ENCODE measurements around the gene KCNH3.

Gene KCNH3

GRCh38 chr12:49582201-49582600 lies 43.4 kb downstream of the KCNH3 start:
- Histone ChIP-seq H4K20me1 (ENCODE audit: insufficient read depth, low read length, poor library complexity, severe bottlenecking) (no peaks in the 10 kb centered on the region), H3K79me2 (ENCODE audit: insufficient read depth, low read length) (no peaks in the 10 kb centered on the region), H3K4me3 (ENCODE audit: low read length, poor library complexity, severe bottlenecking) (no peak overlapping the region), H3K36me3 (ENCODE audit: insufficient read depth, low read length) (peaks cover 3% of the 10 kb centered on the region; the same call in 1 of the 2 replicates), H2AFZ (ENCODE audit: low read length) (no peak overlapping the region), H3K4me1 (ENCODE audit: insufficient read depth, low read length, poor library complexity, severe bottlenecking) (no peaks in the 10 kb centered on the region), H3F3A (ENCODE audit: low read depth) (no peaks in the 10 kb centered on the region), H3K27me3 (ENCODE audit: insufficient read depth, low read length, poor library complexity, severe bottlenecking) (no peaks in the 10 kb centered on the region), H3K9me2 (replicated peaks; ENCODE audit: low read depth, low read length) (no peaks in the 10 kb centered on the region), H3K9ac (ENCODE audit: low read depth, low read length, poor library complexity, severe bottlenecking) (no peak overlapping the region), H3K4me2 (ENCODE audit: low read depth, low read length, poor library complexity, severe bottlenecking) (no peak overlapping the region), H3K9me3 (ENCODE audit: insufficient read depth, low read depth, low read length) (no peaks in the 10 kb centered on the region)
- TF ChIP-seq, protein P1, sequence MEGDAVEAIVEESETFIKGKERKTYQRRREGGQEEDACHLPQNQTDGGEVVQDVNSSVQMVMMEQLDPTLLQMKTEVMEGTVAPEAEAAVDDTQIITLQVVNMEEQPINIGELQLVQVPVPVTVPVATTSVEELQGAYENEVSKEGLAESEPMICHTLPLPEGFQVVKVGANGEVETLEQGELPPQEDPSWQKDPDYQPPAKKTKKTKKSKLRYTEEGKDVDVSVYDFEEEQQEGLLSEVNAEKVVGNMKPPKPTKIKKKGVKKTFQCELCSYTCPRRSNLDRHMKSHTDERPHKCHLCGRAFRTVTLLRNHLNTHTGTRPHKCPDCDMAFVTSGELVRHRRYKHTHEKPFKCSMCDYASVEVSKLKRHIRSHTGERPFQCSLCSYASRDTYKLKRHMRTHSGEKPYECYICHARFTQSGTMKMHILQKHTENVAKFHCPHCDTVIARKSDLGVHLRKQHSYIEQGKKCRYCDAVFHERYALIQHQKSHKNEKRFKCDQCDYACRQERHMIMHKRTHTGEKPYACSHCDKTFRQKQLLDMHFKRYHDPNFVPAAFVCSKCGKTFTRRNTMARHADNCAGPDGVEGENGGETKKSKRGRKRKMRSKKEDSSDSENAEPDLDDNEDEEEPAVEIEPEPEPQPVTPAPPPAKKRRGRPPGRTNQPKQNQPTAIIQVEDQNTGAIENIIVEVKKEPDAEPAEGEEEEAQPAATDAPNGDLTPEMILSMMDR (conservative IDR thresholded peaks at IDR 0.05; ENCODE audit: low read length), result no peak
- no peak for TF ChIP-seq EZH2phosphoT487 (IDR thresholded peaks at IDR 0.05; ENCODE audit: borderline replicate concordance)

DNA sequence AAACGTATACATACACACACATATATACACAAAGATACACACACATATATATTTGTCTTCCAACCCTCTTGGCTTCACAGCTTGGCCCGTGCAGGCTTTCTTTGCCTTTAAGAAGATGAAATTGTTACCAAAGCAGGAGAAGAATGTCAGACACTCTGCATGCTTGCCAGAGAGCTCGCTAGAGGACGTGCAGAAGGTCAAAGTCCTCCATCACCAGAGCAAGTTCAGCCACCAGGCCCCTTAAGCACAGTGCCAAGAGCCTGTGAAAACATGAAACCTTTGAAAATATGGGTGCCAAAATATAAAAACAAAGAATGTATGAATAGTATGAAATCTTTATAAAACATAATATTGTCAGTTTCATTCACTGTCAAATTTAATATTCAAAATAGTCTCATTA lies 44.0 kb downstream of the KCNH3 start:
- Histone ChIP-seq H4K20me1 (ENCODE audit: insufficient read depth, low read length, poor library complexity, severe bottlenecking) (no peaks in the 10 kb centered on the region), H3K79me2 (ENCODE audit: insufficient read depth, low read length) (no peaks in the 10 kb centered on the region), H3K4me3 (ENCODE audit: low read length, poor library complexity, severe bottlenecking) (no peak overlapping the region), H3K9me3 (ENCODE audit: insufficient read depth, low read depth, low read length) (no peaks in the 10 kb centered on the region), H3K36me3 (ENCODE audit: insufficient read depth, low read length) (peaks cover 3% of the 10 kb centered on the region; the same call in 1 of the 2 replicates), H3K4me1 (ENCODE audit: insufficient read depth, low read length, poor library complexity, severe bottlenecking) (no peaks in the 10 kb centered on the region), H3F3A (ENCODE audit: low read depth) (no peaks in the 10 kb centered on the region), H3K9ac (ENCODE audit: low read depth, low read length, poor library complexity, severe bottlenecking) (no peak overlapping the region), H3K27me3 (ENCODE audit: insufficient read depth, low read length, poor library complexity, severe bottlenecking) (no peaks in the 10 kb centered on the region), H3K4me2 (ENCODE audit: low read depth, low read length, poor library complexity, severe bottlenecking) (no peak overlapping the region), H2AFZ (ENCODE audit: low read length) (no peak overlapping the region), H3K9me2 (replicated peaks; ENCODE audit: low read depth, low read length) (no peaks in the 10 kb centered on the region)
- no peak for TF ChIP-seq EZH2phosphoT487 (IDR thresholded peaks at IDR 0.05; ENCODE audit: borderline replicate concordance)
- TF ChIP-seq, protein P1 (conservative IDR thresholded peaks at IDR 0.05; ENCODE audit: low read length), result no peak

DNA sequence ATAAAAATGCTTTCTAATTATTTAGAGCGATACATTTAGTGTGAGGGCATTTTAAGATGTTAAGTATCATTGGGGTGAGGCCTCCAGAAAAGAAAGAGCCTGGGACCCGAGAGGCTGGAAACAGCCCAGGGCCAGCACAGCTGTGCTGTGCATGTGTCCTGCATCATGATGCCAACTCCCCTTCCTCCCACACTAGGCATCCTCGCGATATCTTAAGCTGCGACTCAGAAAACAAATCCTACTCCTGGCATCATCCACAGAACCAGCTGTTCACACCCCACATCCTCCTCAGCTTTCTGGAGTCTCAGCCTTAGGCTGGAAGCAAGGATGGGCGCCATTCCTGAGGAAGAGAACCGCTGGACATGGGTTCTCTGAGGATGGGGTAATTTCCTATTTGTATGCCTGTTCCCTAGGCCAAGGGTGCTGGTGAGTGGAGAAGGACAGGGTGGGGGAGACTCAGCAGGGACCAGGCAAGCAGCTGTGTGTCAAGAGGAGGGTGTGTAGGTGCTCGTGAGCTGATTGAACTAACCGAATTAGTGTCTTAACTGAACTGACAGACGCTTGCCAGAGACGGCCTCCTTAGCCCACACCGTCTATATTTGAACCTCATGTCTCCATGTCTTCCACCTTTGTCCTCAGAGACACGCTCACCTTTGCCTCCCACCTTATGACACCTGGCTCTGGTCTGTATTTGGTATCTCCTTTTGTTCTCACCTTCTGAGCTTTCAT lies 44.7 kb downstream of the KCNH3 start:
- TF ChIP-seq, protein P1 (conservative IDR thresholded peaks at IDR 0.05; ENCODE audit: low read length), result no peak
- TF ChIP-seq EZH2phosphoT487 (IDR thresholded peaks at IDR 0.05; ENCODE audit: borderline replicate concordance), result no peak
- H3K4me2 ChIP-seq (ENCODE audit: low read depth, low read length, poor library complexity, severe bottlenecking), result no peak overlapping the region

More for the DNA sequence above, 44.7 kb downstream of the KCNH3 start:
- no peaks in the 10 kb centered on the region for H3F3A ChIP-seq (ENCODE audit: low read depth)
- H2AFZ ChIP-seq (ENCODE audit: low read length), result no peak overlapping the region
- H3K36me3 ChIP-seq (ENCODE audit: insufficient read depth, low read length), result peaks cover 3% of the 10 kb centered on the region; the same call in 1 of the 2 replicates
- H3K9me2 ChIP-seq (replicated peaks; ENCODE audit: low read depth, low read length), result no peaks in the 10 kb centered on the region
- no peaks in the 10 kb centered on the region for H3K4me1 ChIP-seq (ENCODE audit: insufficient read depth, low read length, poor library complexity, severe bottlenecking)
- no peaks in the 10 kb centered on the region for H4K20me1 ChIP-seq (ENCODE audit: insufficient read depth, low read length, poor library complexity, severe bottlenecking)
- no peaks in the 10 kb centered on the region for H3K9me3 ChIP-seq (ENCODE audit: insufficient read depth, low read depth, low read length)
- no peak overlapping the region for H3K4me3 ChIP-seq (ENCODE audit: low read length, poor library complexity, severe bottlenecking)
- no peak overlapping the region for H3K9ac ChIP-seq (ENCODE audit: low read depth, low read length, poor library complexity, severe bottlenecking)
- no peaks in the 10 kb centered on the region for H3K79me2 ChIP-seq (ENCODE audit: insufficient read depth, low read length)
- H3K27me3 ChIP-seq (ENCODE audit: insufficient read depth, low read length, poor library complexity, severe bottlenecking), result no peaks in the 10 kb centered on the region
